A204.1 (cell line): ENCODE data around the gene KLHL29.

Experiments used
- FAIRE-seq: peaks from 2 replicates; lab custom pipeline; 2012; peaks lifted over from hg19 to GRCh38; lab: Jason Lieb, UNC

KLHL29 gene

DNA sequence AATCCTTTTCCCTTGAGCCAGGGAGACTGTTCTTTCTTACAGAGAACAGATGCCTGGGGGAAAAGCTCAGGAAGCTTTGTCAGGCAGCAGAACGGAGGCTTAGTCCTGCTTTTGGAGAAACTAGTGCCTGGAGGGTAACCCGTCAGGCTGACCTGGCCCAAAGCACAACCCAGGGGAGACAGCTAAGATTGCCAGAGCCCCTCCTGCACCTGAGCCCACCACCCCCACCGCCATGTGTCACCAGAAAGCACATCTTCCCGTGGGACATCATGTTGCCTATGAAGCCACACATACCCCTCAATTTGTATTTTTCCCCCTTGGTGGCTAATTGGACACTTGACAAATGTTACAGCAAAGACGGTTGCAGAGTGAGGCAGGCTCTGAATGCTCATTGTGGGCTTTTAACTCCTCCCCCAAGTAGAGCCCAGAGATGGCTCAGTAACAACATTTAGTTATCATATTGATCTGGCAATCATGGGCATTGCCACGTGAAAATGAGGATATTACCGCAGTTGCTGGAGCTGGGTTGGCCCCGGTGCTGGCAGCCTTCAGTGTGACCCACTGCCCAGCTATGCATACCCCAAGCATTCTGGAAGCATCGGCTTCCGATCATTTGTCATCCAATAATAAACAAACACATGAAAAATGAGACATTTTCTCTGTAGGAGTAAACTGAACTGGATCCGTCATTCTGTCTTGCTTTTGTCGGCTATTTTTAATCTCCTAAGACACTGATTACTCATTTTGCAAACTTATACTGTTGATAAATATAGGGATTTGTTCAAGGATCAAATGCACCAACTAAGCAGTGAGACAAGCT lies 312.5 kb downstream of the KLHL29 start:
- FAIRE-seq = no peak

DNA sequence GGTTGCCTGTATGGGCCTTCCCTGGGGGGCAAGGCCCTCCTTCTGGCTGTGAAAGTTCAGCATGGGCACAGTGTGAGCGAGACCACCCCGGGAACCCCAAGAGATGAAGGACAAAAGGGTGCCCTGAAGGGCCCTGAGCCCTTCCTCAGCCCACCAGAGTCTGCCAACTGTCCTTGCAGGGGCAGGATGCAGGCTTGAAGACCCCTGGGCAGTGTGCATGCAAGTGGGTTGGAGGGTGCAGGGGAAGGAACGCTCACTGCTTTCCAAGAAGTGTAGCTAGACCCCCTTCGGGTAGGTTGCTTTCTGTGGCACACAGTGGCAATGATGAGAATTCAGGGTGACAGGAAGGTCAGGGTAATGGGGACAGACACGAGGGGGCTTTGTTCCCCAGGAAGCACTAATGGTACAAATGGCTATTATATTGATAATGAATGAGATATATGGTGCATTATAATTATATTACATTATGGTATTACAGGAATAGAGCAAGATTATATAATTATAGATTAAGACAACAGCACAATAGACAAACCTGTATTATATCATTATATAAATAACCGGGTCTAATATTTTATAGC lies 313.2 kb downstream of the KLHL29 start:
- FAIRE-seq = no peak

DNA sequence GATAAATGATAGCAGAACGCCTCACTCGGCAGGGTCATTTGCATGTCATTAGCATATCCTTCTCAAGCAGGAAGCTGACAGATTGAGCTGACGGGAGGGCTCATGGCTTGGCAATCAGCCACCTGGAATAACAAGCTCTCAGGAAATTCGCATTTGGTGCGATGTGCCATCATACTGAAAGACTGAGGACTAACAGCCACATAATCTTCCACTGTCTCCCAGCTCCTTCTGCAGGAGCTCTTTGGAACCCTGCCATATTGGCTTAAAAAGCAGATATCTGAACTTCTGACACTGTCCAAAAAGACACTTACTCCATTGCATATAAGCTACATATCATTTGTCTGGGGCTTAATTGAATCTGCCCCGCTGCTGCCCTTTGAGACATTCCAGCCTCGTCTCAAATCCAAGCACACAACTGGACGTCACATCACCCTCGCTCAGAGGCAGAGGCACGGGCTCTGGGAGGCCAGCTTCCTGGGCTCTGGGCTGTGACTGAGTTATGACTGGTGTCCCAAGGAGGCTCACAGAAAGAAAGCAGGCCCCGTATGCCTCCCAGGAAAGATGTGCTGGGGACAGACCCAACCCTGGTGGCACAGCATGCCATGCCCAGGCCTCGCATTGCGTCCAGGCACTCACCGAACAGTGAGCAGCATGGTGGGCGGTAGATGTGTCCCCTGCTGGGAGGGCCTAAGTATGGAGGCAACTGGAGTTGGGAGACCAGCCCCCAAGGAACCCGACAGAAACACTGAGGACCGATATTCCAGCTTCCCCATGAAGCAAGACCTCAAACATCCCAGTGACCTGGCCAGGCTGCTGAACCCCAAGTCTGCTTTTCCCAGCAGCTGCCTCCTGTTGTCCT lies 314.0 kb downstream of the KLHL29 start:
- no peak for FAIRE-seq

DNA sequence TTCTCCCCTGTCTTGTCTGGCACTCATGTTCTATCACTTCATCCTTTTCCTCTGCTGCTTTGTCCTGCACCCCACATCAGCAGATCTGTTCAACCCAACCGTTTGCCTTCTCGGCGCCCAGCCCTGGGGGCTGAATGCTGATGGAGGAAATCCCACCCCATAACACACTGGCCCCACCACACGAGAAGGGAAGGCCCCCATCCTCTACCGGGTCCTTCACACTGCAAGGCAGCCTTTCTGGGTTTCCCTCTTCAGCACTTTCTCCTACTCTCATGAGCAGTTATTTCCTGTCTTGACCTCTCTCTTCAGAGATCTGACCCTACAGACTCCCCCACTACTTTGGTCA lies 314.6 kb downstream of the KLHL29 start:
- FAIRE-seq = no peak

DNA sequence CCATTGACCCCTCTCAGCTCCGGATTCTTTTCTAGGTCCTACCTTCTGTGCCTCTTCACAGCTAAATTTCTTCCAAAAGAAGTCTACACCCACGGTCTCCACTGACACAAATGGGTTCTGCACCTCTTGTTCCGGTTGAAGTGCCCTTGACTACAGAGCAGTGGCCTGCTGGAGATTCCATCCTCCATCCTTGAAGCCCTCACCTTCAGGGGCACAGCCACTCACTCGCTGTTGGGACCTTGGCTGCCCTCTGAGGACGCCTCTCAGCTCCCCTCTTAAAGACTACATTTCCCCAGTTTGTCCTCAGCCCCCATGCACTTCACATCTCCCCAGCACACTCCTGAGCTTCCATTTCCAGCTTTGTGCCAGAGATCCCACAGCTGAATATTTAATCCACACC lies 315.6 kb downstream of the KLHL29 start:
- no peak for FAIRE-seq

DNA sequence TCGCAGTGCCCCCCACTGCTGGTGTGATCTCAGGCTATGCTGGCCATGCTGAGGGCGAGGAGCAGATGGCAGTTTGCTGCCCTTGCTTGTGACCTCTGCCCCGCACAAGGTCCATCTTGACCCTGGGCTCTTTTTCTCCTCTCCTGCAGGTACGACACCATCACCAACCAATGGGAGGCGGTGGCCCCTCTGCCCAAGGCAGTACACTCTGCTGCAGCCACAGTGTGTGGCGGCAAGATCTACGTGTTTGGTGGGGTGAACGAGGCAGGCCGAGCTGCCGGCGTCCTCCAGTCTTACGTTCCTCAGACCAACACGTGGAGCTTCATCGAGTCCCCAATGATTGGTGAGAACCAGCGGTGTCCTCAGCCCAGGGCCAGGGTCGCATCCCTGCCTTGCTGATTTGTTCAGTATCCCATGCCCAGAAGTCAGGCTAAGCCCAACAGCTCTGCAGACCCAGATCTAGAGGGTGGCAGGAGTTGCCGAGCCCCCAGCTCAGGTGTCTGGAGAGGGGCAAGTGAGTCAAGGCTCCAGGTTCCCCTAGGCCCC lies 318.1 kb downstream of the KLHL29 start:
- no peak for FAIRE-seq

DNA sequence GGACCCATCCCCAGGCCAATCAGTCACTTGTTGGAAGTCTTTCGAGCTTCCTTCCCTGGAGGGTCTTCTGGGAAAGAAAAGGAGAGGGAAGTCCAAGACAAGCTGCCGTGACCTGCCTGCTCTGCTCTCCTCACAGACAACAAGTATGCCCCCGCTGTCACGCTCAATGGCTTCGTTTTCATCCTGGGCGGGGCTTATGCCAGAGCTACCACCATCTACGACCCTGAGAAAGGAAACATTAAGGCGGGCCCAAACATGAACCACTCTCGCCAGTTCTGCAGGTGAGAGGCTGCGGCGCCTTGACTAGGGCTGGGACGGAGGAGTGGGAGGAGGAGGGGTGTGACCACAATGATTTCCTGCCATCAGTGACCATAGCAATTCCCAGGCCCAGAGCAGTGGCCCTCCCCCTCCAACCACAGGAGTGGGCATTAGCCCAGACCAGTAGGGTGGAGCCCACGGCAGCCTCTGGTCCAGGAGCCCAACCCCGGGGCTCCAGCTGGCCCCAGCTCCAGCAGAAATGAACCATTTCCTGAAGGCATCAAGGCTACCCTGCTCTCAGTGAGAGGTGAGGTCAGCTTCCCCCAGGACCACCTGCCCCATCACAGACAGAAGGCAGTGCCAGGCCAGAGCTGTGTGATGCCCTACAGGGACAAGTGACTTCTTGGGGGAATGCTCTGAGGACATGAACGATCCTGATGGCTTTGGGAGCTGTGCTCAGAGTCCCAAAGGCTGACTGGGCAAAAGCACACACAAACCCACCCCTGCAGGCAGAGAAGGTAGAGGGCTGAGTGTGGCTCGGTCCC lies 318.8 kb downstream of the KLHL29 start:
- no peak for FAIRE-seq

DNA sequence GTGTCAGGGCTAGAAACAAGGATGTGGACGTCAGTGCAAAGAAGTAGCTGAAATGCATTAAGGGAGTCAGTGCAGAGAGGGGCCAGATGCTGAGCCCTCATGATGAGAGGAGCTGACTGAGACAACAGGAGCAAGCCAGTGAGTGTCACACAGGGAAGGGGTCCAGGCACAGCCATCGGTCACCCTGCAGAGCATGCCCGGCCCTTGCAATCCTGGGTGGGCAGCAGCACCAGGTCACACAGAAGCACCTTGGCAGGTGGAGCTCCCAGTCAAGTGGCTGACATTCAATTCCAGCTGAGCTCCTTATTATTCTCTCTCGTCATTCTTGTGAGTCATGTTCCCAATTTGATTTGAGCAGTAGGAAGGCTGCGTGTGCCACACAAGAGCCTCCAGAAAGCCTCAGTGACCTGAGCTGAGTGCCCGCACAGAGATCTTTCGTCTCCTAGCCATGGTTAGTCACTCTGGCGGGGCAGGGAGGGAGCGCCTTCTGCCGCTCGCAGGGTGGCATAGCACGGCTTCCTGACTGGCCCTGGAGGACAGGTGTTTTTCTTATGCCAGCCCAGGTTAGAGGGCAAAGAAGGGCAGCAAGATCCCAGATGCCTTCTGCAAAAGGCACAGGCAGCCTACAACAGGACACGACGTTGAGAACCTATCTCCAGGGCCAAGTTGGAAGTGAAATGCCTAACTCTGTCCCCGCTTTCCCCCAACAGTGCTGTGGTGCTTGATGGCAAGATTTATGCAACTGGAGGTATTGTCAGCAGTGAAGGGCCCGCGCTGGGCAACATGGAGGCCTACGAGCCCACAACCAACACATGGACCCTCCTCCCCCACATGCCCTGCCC lies 321.0 kb downstream of the KLHL29 start:
- FAIRE-seq = no peak

DNA sequence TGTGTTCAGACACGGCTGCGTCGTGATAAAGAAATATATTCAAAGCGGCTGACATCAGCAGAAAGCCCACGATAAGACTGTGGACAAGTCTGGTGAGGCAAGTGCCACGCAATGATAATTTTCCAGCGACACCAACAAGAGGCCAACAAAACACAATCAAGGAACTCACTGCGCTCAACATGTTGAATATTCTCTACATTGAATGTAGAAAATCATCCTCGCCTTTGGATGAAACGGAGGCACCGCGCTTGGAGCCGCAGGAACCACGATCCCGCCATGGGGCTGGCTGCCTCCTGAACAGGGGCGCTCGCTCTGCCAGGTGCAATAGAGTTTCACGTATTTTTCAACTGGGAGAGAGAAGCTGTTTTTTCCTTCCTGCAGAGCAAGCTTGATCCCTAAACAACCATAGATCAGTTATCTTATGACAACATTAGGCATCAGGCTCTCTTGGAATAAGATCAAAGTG lies 321.7 kb downstream of the KLHL29 start:
- no peak for FAIRE-seq

DNA sequence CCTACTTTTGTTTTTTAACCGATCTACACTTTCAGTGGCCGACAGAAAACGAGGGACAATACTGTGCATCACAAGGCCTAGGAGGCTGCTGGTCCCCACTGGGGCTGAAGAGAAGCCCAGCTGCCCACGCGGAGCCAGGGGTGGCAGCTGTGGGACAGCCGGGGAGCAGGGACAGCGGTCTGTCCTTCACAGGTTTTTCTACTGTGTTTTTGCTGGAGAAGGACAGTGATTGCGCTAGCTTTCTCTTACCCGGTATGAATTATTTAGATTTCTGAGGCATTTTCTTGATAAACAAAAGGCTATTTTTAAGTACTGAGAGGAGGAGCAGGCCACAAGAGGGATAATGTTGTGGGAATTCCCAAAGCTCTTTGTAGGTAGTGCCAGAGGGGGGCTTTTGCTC lies 322.1 kb downstream of the KLHL29 start:
- no peak for FAIRE-seq

DNA sequence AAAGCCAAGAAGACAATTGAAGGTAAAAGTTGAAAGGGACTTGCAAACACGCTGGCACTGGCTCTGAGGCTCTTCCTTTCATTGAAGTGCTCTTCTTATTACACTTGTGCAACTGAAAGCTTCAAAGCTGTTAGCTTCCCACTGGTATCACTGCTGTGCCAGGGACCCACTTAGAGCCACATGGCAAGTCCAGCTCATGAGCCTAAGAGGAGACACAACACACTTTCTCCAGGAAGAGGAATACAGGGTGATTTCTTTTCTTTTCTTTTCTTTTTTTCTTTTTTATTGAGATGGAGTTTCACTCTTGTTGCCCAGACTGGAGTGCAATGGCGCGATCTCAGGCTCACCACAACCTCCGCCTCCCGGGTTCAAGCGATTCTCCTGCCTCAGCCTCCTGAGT lies 323.8 kb downstream of the KLHL29 start:
- FAIRE-seq = no peak

DNA sequence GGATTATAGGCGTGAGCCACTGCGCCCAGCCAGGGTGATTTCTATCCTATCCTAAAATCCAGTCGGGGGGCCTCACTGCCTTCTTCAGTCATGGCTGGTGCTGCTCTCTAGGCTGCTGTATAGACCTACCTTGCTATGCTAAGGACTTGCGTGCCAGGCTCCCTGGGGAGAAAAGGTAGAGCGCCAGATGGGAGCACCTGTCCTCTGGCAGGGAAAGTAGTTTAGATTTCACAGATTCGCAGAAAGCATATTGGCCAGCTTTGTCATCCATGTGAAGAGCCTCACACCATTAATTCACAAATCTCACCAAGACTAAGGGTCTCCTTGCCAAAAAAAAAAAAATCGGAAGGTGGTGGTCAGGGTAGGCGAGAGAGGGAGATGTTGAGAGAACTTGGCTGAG lies 324.3 kb downstream of the KLHL29 start:
- FAIRE-seq = no peak

DNA sequence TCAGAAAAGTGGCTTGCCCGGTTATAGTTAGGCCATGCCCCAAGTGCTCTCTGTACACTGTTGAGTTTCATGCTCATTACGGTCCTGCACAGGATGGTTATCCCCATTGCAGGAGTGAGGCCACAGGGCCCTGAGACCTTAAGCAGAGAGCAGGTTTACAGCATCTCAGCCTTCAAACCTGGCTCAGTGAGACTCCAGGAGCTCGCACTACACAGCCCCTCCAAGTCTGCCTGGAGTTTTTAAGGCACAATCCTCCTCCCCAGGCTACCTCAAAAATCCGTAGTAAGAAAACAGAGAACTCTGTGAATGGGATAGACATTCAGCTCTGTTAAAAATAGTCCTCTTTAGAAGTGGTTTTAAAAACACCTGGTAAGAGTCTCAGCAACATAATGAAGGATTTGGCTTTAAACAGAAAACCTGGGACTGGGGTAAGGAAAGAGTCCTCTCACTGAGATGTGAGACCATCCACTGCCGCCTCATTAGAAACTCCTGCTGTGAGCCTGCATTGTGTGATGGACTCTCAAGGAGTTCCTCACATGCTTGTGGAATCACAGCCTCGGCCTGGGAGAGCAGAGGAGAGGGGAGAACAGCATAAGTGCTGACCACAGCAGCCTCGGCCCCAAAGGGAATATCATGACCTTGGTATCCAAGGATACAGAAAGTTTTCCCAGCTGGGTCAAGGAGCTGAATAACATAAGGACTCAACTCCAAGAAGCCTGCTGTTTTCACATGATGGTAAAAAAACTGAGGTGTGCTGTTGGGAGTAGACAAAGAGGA lies 327.2 kb downstream of the KLHL29 start:
- no peak for FAIRE-seq

DNA sequence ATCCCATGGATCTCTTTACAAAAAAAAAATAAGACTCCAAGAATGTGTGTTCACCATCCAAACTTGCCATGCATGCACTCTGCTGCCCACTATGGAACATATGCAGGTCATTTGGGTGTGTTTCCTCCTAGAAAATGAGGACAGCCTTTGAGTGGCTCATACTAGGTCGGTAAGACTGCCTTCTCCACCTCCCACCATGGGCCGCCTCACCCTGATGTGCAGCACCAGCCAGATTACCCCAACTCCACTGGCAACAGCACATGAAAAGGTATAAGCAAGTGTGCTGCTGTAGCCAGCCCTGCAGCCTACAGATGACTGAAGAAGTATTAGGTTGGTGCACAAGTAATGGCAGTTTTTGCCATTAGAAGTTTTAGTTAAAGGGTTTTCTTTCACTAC lies 327.8 kb downstream of the KLHL29 start:
- FAIRE-seq = no peak

DNA sequence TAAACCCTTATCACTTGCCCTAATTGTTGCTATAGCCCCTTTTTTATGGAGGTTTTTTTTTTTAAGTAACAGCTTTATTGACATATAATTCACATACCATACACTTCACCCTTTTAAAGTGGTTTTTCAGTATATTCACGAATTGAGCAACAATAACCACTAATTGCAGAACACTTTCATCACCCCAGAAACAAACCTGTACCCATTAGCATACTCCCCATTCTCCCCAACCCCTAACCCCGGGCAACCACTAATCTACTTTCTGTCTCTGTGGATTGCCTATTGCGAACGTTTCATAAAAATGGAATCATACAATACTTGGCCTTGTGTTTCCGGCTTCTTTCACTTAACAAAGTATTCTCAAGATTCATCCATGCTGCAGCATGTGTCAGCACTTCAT lies 328.4 kb downstream of the KLHL29 start:
- no peak for FAIRE-seq

DNA sequence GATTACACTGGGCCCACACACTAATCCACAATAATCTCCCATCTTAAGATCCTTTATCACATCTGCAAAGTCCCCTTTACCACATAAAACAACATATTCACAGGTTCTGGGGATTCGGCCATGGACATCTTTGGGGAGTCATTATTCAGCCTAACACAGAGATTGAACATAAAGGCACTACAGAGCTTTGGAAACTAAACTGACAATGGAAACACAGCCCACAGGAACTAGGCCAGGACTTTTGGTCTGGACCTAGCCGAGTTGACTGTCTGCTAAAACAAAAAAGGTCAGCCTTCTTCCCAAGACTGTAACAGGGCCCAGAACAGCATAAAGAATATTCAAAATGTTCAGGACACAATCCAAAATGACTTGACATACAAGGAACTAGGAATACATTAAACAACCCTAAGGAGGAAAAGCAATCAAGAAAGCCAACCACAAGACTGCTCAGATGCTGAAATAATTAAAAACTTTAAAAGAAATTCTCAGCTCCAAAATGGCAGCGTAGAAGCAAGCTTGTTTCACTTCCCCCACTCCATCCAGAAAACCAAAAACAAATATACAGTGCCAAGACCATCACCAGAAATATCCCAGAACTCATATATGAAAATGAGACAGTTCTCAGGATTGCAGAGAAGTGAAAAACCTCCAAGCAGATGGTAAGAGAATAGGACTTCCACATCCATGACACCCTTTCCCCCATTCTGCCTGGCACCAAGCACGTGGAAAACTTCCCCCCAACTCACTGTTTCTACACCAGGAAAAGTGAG lies 334.1 kb downstream of the KLHL29 start:
- FAIRE-seq = no peak

DNA sequence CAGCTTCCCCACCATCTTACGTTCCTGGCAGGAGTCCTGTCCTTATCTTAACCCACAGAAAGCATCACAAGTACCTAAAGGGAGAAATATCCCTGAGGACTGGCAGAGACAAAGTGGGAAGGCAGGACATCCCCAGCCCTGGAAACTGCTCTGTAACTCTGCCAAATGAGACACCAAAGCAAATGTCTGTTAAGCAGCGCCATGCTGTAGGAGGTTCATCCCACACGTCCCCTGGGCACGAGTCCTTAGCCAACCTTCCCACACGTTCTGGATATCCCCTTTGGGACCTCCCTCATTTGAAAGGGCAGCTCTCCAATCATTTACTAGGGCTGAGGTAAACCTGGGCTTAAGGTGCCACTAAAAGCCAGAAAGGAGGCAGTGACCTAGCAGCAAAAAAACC lies 334.7 kb downstream of the KLHL29 start:
- FAIRE-seq = no peak

DNA sequence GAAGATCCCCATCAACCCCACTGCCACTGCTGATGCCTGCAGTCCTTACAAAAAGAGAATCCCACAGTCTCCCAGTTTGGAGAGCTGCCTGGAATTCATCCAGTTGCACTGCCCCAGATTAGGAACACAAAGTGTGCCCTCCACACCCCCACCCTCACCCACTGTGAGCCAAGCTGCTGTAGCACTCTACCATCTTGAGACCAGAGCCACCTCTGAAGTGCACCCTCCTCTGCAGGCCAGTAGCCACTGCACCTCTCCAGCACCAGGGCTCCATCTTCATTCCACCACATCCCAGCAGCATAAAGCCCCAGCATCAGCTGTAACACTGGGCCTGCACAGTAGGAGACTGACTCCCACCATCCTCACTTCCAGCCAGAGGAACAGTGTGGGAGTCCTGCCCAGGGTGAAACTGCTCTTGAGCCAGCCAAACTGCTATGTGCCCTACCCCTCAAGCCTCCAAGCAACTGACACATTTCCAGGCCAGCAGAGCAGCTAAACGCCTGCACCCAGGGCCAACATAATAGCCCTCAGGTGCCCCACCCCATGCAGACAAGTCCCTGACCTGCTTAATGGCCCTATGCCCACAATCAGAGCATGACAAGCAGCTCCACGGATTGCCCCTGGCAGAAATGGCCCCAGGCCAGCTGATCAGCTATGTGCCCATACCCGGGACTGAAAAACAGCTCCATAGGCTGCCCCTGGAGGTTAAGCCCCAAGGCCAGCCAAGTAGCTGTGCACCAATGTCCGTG lies 335.9 kb downstream of the KLHL29 start:
- no peak for FAIRE-seq

DNA sequence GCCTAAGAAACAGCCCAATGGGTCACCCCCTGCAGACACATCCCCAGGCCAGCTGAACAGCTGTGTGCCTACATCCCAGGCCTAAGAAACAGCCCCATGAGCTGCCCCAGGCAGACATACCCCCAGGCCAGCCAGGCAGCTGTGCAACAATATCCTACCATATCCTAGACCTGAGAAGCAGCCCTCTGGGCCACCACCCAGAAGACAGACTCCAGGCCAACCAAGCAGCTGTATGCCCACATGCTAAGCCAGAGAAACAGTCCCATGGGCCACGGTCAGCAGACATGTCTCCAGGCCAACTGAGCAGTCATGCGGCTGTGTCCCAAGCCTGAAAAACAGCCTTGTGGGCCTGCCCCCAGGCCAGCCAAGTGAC lies 336.5 kb downstream of the KLHL29 start:
- no peak for FAIRE-seq
